H9 (cell line): Measurements from ENCODE around the gene MRPL2. TPM values are rescaled to one million over a fixed set of nuclear protein-coding genes. Genes with fewer than 3 reads are reported as not detected.
A peak's percentile ranks its signal among the peaks of the same experiment; 100 is the strongest.

Source experiments
- DNase-seq: peaks from one replicate; pipeline ENCODE4 v3.0.0-alpha.2; 2017
- H2AFZ ChIP-seq: one replicate; pipeline ENCODE4 v1.6.1; 2013; ENCODE audit warnings: mild to moderate bottlenecking, low read length, control low read depth, moderate library complexity
- H2AK5ac ChIP-seq: 2 replicates; pipeline ENCODE4 v1.6.1; 2013; ENCODE audit warnings: low read length, control low read depth, mixed read lengths; ENCODE audit not compliant: insufficient read length
- H2BK120ac ChIP-seq: one replicate; pipeline ENCODE4 v1.6.1; 2013; ENCODE audit warnings: low read depth, mild to moderate bottlenecking, low read length, control low read depth, inconsistent platforms; ENCODE audit not compliant: poor library complexity, severe bottlenecking
- H2BK12ac ChIP-seq: 2 replicates; pipeline ENCODE4 v1.6.1; 2013; ENCODE audit warnings: low read length, control low read depth, mixed read lengths, low read depth; ENCODE audit not compliant: insufficient read length
- H2BK15ac ChIP-seq: 2 replicates; pipeline ENCODE4 v1.6.1; 2013; ENCODE audit warnings: low read depth, low read length, control low read depth
- H2BK20ac ChIP-seq: one replicate; pipeline ENCODE4 v1.6.1; 2013; ENCODE audit warnings: low read depth, mild to moderate bottlenecking, low read length, control low read depth, inconsistent platforms; ENCODE audit not compliant: poor library complexity, severe bottlenecking
- H2BK5ac ChIP-seq: 2 replicates; pipeline ENCODE4 v1.6.1; 2013; ENCODE audit warnings: low read length, control low read depth, mixed read lengths; ENCODE audit not compliant: insufficient read length
- H3K14ac ChIP-seq: 2 replicates; pipeline ENCODE4 v1.6.1; 2013; ENCODE audit warnings: low read length, control low read depth; ENCODE audit not compliant: insufficient read depth
- H3K18ac ChIP-seq: 2 replicates; pipeline ENCODE4 v1.6.1; 2013; ENCODE audit warnings: low read depth, mild to moderate bottlenecking, mixed read lengths, low read length, control low read depth; ENCODE audit not compliant: insufficient read length
- H3K23ac ChIP-seq: 2 replicates; pipeline ENCODE4 v1.6.1; 2013; ENCODE audit warnings: low read length, control low read depth, mixed read lengths, low read depth; ENCODE audit not compliant: insufficient read length
- H3K23me2 ChIP-seq: 2 replicates; pipeline ENCODE4 v1.6.1; 2013; ENCODE audit warnings: low read depth, mild to moderate bottlenecking, mixed read lengths, low read length, control low read depth; ENCODE audit not compliant: insufficient read length, poor library complexity, severe bottlenecking
- H3K27ac ChIP-seq: 2 replicates; pipeline ENCODE4 v1.5.1; 2013; ENCODE audit warnings: low read length, control low read depth, mixed read lengths, low read depth; ENCODE audit not compliant: insufficient read length
- H3K27me3 ChIP-seq: 2 replicates; pipeline ENCODE4 v1.6.1; 2013; ENCODE audit warnings: low read length, control low read depth, inconsistent platforms; ENCODE audit not compliant: insufficient read depth
- H3K4ac ChIP-seq: 2 replicates; pipeline ENCODE4 v1.6.1; 2013; ENCODE audit warnings: low read depth, mild to moderate bottlenecking, control low read depth, inconsistent platforms, low read length, moderate library complexity
- H3K4me1 ChIP-seq: 2 replicates; pipeline ENCODE4 v1.6.1; 2013; ENCODE audit warnings: low read length, control low read depth, inconsistent platforms; ENCODE audit not compliant: insufficient read depth
- H3K4me2 ChIP-seq: 2 replicates; pipeline ENCODE4 v1.6.1; 2013; ENCODE audit warnings: low read length, control low read depth, mixed read lengths; ENCODE audit not compliant: insufficient read length, insufficient read depth
- H3K56ac ChIP-seq: 2 replicates; pipeline ENCODE4 v1.6.1; 2013; ENCODE audit warnings: low read depth, mild to moderate bottlenecking, mixed read lengths, low read length, control low read depth; ENCODE audit not compliant: insufficient read length
- H3K79me1 ChIP-seq: 2 replicates; pipeline ENCODE4 v1.6.1; 2013; ENCODE audit warnings: low read depth, mild to moderate bottlenecking, moderate library complexity, low read length, control low read depth, inconsistent platforms; ENCODE audit not compliant: insufficient read depth, poor library complexity, severe bottlenecking
- H3K79me2 ChIP-seq: 2 replicates; pipeline ENCODE4 v1.6.1; 2013; ENCODE audit warnings: low read length, control low read depth, inconsistent platforms; ENCODE audit not compliant: insufficient read depth
- H3K9ac ChIP-seq: 2 replicates; pipeline ENCODE4 v1.6.1; 2013; ENCODE audit warnings: low read length, control low read depth, mixed read lengths; ENCODE audit not compliant: insufficient read length; ENCODE audit errors: extremely low read depth
- H3K9me3 ChIP-seq: one replicate; pipeline ENCODE4 v1.6.1; 2013; ENCODE audit warnings: low read depth, low read length, inconsistent platforms; ENCODE audit not compliant: control insufficient read depth
- H3T11ph ChIP-seq: one replicate; pipeline ENCODE4 v1.6.1; 2013; ENCODE audit warnings: mild to moderate bottlenecking, low read length, control low read depth, inconsistent platforms
- H4K20me1 ChIP-seq: one replicate; pipeline ENCODE4 v1.6.1; 2013; ENCODE audit not compliant: control insufficient read depth, insufficient read length, insufficient read depth
- H4K5ac ChIP-seq: 2 replicates; pipeline ENCODE4 v1.6.1; 2013; ENCODE audit warnings: low read depth, mild to moderate bottlenecking, mixed read lengths, low read length, control low read depth; ENCODE audit not compliant: insufficient read length
- H4K8ac ChIP-seq: replicated peaks from 2 replicates; pipeline ENCODE4 v1.6.1; 2013; ENCODE audit warnings: low read length, control low read depth, mixed read lengths, low read depth; ENCODE audit not compliant: insufficient read length
- H4K91ac ChIP-seq: 2 replicates; pipeline ENCODE4 v1.6.1; 2013; ENCODE audit warnings: low read depth, mild to moderate bottlenecking, moderate library complexity, mixed read lengths, low read length, control low read depth; ENCODE audit not compliant: insufficient read length
- H3K27ac Mint-ChIP-seq, 3 experiments: 2 replicates in 2 of 3; 3 replicates in 1 of 3; pipeline ENCODE4 v1.8.0; 2020 to 2021; ENCODE audit warnings: mixed read lengths in 3 of 3, mild to moderate bottlenecking in 1 of 3, moderate library complexity in 1 of 3
- H3K27me3 Mint-ChIP-seq: 2 replicates; pipeline ENCODE4 v1.8.0; 2021; ENCODE audit warnings: low read depth, mild to moderate bottlenecking, moderate library complexity, mixed read lengths
- H3K36me3 Mint-ChIP-seq, 3 experiments: 2 replicates in 2 of 3; 3 replicates in 1 of 3; pipeline ENCODE4 v1.8.0; 2020 to 2021; ENCODE audit warnings: low read depth in 3 of 3, mixed read lengths in 3 of 3; ENCODE audit not compliant: insufficient read depth in 1 of 3
- H3K4me1 Mint-ChIP-seq, 2 experiments: 2 replicates each; pipeline ENCODE4 v1.8.0; 2020; ENCODE audit warnings: mixed read lengths in 2 of 2
- H3K4me3 Mint-ChIP-seq, 2 experiments: 2 replicates in 1 of 2; 3 replicates in 1 of 2; pipeline ENCODE4 v1.8.0; 2020 to 2021; ENCODE audit warnings: mild to moderate bottlenecking in 2 of 2, mixed read lengths in 2 of 2, moderate library complexity in 1 of 2
- H3K9me3 Mint-ChIP-seq, 2 experiments: 2 replicates in 1 of 2; 3 replicates in 1 of 2; pipeline ENCODE4 v1.8.0; 2020; ENCODE audit warnings: mild to moderate bottlenecking in 2 of 2, mixed read lengths in 2 of 2, moderate library complexity in 1 of 2
- CTCF ChIP-seq: fragments of 200-600 bp; sonication (generic); conservative IDR thresholded peaks from 3 replicates; pipeline ENCODE4 v1.8.0; 2021; ENCODE audit warnings: antibody characterized with exemption, mild to moderate bottlenecking
- WGBS: extraction: QIAGEN DNeasy Blood & Tissue Kit; methylation state at CpG from one replicate; pipeline ENCODE4 v1.1.7; 2013; ENCODE audit warnings: missing lambda C conversion rate, low lambda C conversion rate, mixed read lengths; ENCODE audit not compliant: insufficient read length; ENCODE audit errors: extremely low coverage; 5-methylcytosine and 5-hydroxymethylcytosine counted together
- total RNA-seq: library from RNA; stranded (reverse); gene quantifications from 2 replicates; pipeline ENCODE4 v1.2.1, GENCODE V29; 2021

MRPL2 gene
- total RNA-seq, 1 experiment from 2014 or later = 74.4 TPM

- no peak overlapping the region for H3K18ac ChIP-seq
- H2BK5ac ChIP-seq = no peak overlapping the region
- H3K27ac Mint-ChIP-seq = peak overlapping the region; percentile 61 to 80 (median 78); a peak in 5 of 7 replicates
- no peaks in the 10 kb centered on the region for H4K20me1 ChIP-seq
- H4K91ac ChIP-seq = no peak overlapping the region
- H3K27me3 ChIP-seq = no peaks in the 10 kb centered on the region
- H3K56ac ChIP-seq = no peak overlapping the region
- H2BK15ac ChIP-seq = no peak overlapping the region
- H3K4me1 Mint-ChIP-seq = peaks cover 6 to 20% of the 10 kb centered on the region in 2 experiments
- H4K5ac ChIP-seq = no peak overlapping the region
- H3K79me2 ChIP-seq = 0 out of 2 replicates have a peak, but pooled peaks cover 2% of the 10 kb centered on the region
- H3T11ph ChIP-seq = no peak overlapping the region
- H2BK20ac ChIP-seq = no peak overlapping the region
- H3K23ac ChIP-seq = no peak overlapping the region
- DNase-seq = peak; percentile 78
- H3K27ac ChIP-seq = peak overlapping the region; percentile 8
- H2AFZ ChIP-seq = no peak overlapping the region
- H3K36me3 Mint-ChIP-seq = peaks cover 30 to 58% (median 57%) of the 10 kb centered on the region in 3 experiments
- H2BK12ac ChIP-seq = no peak overlapping the region
- no peak overlapping the region for H4K8ac ChIP-seq
- H3K4me3 Mint-ChIP-seq = peak overlapping the region; percentile 84 to 98
- no peaks in the 10 kb centered on the region for H3K9me3 Mint-ChIP-seq
- H3K9me3 ChIP-seq = no peaks in the 10 kb centered on the region
- H3K14ac ChIP-seq = no peak overlapping the region
- H3K23me2 ChIP-seq = peaks cover 7% of the 10 kb centered on the region
- H2AK5ac ChIP-seq = no peak overlapping the region
- no peak overlapping the region for H3K4ac ChIP-seq
- no peaks in the 10 kb centered on the region for H3K27me3 Mint-ChIP-seq
- no CpG with 5 or more reads among the region's 5 CpGs for WGBS
- H3K9ac ChIP-seq = no peak overlapping the region
- no peak overlapping the region for H2BK120ac ChIP-seq
- peaks cover 7% of the 10 kb centered on the region for H3K79me1 ChIP-seq
- no peak for TF ChIP-seq CTCF
- H3K4me2 ChIP-seq = peak overlapping the region; percentile 75
- no peaks in the 10 kb centered on the region for H3K4me1 ChIP-seq
These were observed 38.4 kb downstream of the MRPL2 start for GRCh38 chr6:43020847-43021246.
